GM19452 (cell line): Measurements from ENCODE around the gene CCDC120.

Source experiments
- ATAC-seq: cut with Tn5 transposase; IDR thresholded peaks from one replicate; pipeline ENCODE4 v1.9.1; 2021; ENCODE audit not compliant: unreplicated experiment

Gene CCDC120

GRCh38 chrX:49058794-49059193, at the start of gene CCDC120:
TSS of gene CCDC120 (plus strand) at chrX:49058999. CDS start at chrX:49062042, 3,043 bp downstream.
- no peak for ATAC-seq

GRCh38 chrX:49019050-49019449, 39.7 kb upstream of the CCDC120 start:
- ATAC-seq, result no peak

GRCh38 chrX:49019599-49020249, 39.1 kb upstream of the CCDC120 start:
- ATAC-seq, result no peak

GRCh38 chrX:49029876-49030275, 28.9 kb upstream of the CCDC120 start:
- no peak for ATAC-seq

GRCh38 chrX:49030283-49030682, 28.5 kb upstream of the CCDC120 start:
- ATAC-seq, result no peak

- no peak for ATAC-seq
Observed at GRCh38 chrX:49037883-49038475, 20.8 kb upstream of the CCDC120 start.

- no peak for ATAC-seq
Observed at GRCh38 chrX:49039598-49040375, 19.0 kb upstream of the CCDC120 start.

GRCh38 chrX:49040376-49040955, 18.3 kb upstream of the CCDC120 start:
- ATAC-seq, result no peak

- no peak for ATAC-seq
Observed at GRCh38 chrX:49041744-49042580, 16.8 kb upstream of the CCDC120 start.

- ATAC-seq, result peak; percentile 8
Observed at GRCh38 chrX:49042581-49043219, 16.1 kb upstream of the CCDC120 start.

GRCh38 chrX:49043220-49043986, 15.4 kb upstream of the CCDC120 start, which contains the start of gene TFE3:
TSS of gene TFE3 (minus strand) at chrX:49043357. CDS start at chrX:49043226, 131 bp downstream.
- peak; percentile 81 for ATAC-seq

- ATAC-seq, result no peak
Observed at GRCh38 chrX:49043987-49044281, 14.9 kb upstream of the CCDC120 start.

- no peak for ATAC-seq
Observed at GRCh38 chrX:49053223-49054072, 5.4 kb upstream of the CCDC120 start.

- no peak for ATAC-seq
Observed at GRCh38 chrX:49054073-49054762, 4.6 kb upstream of the CCDC120 start.

- ATAC-seq, result no peak
Observed at GRCh38 chrX:49059201-49059600, 402 bp downstream of the CCDC120 start.

GRCh38 chrX:49059681-49060085, 884 bp downstream of the CCDC120 start:
- no peak for ATAC-seq

- ATAC-seq, result no peak
Observed at GRCh38 chrX:49060914-49061313, 2.1 kb downstream of the CCDC120 start.

- no peak for ATAC-seq
Observed at GRCh38 chrX:49061490-49061889, 2.7 kb downstream of the CCDC120 start.
